ENCODE results near the gene TNFRSF1B.

TNFRSF1B gene

GRCh38 chr1:12142141-12142823 is 24.5 kb upstream of the TNFRSF1B start:
- no peak for DNase-seq

- no peak for DNase-seq
These were observed 23.7 kb upstream of the TNFRSF1B start for GRCh38 chr1:12142891-12143630.

- DNase-seq, result no peak
These were observed 23.1 kb upstream of the TNFRSF1B start for GRCh38 chr1:12143631-12144155.

GRCh38 chr1:12144236-12144635 is 22.6 kb upstream of the TNFRSF1B start:
- DNase-seq, result no peak

GRCh38 chr1:12144969-12145368 is 21.8 kb upstream of the TNFRSF1B start:
- no peak for DNase-seq

GRCh38 chr1:12145616-12146342 is 21.0 kb upstream of the TNFRSF1B start:
- DNase-seq, result no peak

GRCh38 chr1:12146343-12147112 is 20.3 kb upstream of the TNFRSF1B start:
- DNase-seq, result no peak

GRCh38 chr1:12147201-12147701 is 19.5 kb upstream of the TNFRSF1B start:
- DNase-seq, result no peak

- no peak for DNase-seq
These were observed 18.4 kb upstream of the TNFRSF1B start for GRCh38 chr1:12148160-12148957.

GRCh38 chr1:12148958-12149790 is 17.6 kb upstream of the TNFRSF1B start:
- no peak for DNase-seq

GRCh38 chr1:12149791-12150175 is 17.0 kb upstream of the TNFRSF1B start:
- DNase-seq, result no peak

- no peak for DNase-seq
These were observed 16.2 kb upstream of the TNFRSF1B start for GRCh38 chr1:12150456-12151200.

- no peak for DNase-seq
These were observed 15.3 kb upstream of the TNFRSF1B start for GRCh38 chr1:12151465-12151864.

- no peak for DNase-seq
These were observed 14.5 kb upstream of the TNFRSF1B start for GRCh38 chr1:12152113-12152891.

GRCh38 chr1:12153181-12153785 is 13.5 kb upstream of the TNFRSF1B start:
- DNase-seq, result peak; percentile 55

GRCh38 chr1:12155328-12155727 is 11.5 kb upstream of the TNFRSF1B start:
- no peak for DNase-seq

GRCh38 chr1:12157366-12158231 is 9.2 kb upstream of the TNFRSF1B start:
- DNase-seq, result no peak

Data from 8988T (cell line).